Measurements from ENCODE around the gene MTA3. TPM values are rescaled to one million over a fixed set of nuclear protein-coding genes. Genes with fewer than 3 reads are reported as not detected.
"Not testable (repeated sequence)": the region's sequence is repeated elsewhere in the genome, so short reads cannot be mapped to it uniquely, and the experiment has no call there.

The MTA3 gene
- total and polyA plus RNA-seq, 8 donors, result 23.9 to 82.8 (median 70.6) TPM

GRCh38 chr2:42572297-42573081 lies 4.1 kb downstream of the MTA3 start:
- Histone ChIP-seq H3K36me3 (peaks cover 0 to 7% of the 10 kb centered on the region in 2 donors), H3K27me3 (no peaks in the 10 kb centered on the region), H3K4me1 (peaks cover 8 to 15% of the 10 kb centered on the region in 2 donors), H3K27ac (no peak overlapping the region), H3K4me3 (no peak overlapping the region), H3K9me3 (no peaks in the 10 kb centered on the region)
- DNase-seq (no peak), ATAC-seq (no peak)
- intact Hi-C loops (cut with DNase I), result no loop called here
- no peak for TF ChIP-seq CTCF (IDR thresholded peaks at IDR 0.05)

- Histone ChIP-seq H3K27me3 (no peaks in the 10 kb centered on the region), H3K4me1 (peaks cover 8 to 15% of the 10 kb centered on the region in 2 donors), H3K9me3 (no peaks in the 10 kb centered on the region), H3K4me3 (no peak overlapping the region), H3K27ac (no peak overlapping the region), H3K36me3 (peaks cover 0 to 7% of the 10 kb centered on the region in 2 donors)
- no peak for DNase-seq
- intact Hi-C loops (cut with DNase I), result no loop called here
- TF ChIP-seq CTCF (IDR thresholded peaks at IDR 0.05), result no peak
- ATAC-seq, result no peak
These were observed 4.8 kb downstream of the MTA3 start for GRCh38 chr2:42573256-42573655.

- no peak overlapping the region for H3K27ac ChIP-seq
- no peak for ATAC-seq
- peaks cover 0 to 22% of the 10 kb centered on the region in 2 donors for H3K36me3 ChIP-seq
- no peak for TF ChIP-seq CTCF (IDR thresholded peaks at IDR 0.05)
- no peaks in the 10 kb centered on the region for H3K9me3 ChIP-seq
- no peaks in the 10 kb centered on the region for H3K27me3 ChIP-seq
- H3K4me3 ChIP-seq, result no peak overlapping the region
- H3K4me1 ChIP-seq, result no peaks in the 10 kb centered on the region
- intact Hi-C loops (cut with DNase I), result no loop called here
- DNase-seq, result no peak
These were observed 7.1 kb downstream of the MTA3 start for GRCh38 chr2:42575458-42576064.

GRCh38 chr2:42578621-42579020 lies 10.2 kb downstream of the MTA3 start:
- TF ChIP-seq CTCF (IDR thresholded peaks at IDR 0.05), result no peak
- intact Hi-C loops (cut with DNase I), result no loop called here
- Histone ChIP-seq H3K4me3 (no peak overlapping the region), H3K36me3 (peaks cover 0 to 41% of the 10 kb centered on the region in 2 donors), H3K9me3 (no peaks in the 10 kb centered on the region), H3K27ac (no peak overlapping the region), H3K27me3 (no peaks in the 10 kb centered on the region), H3K4me1 (no peaks in the 10 kb centered on the region)
- no peak for DNase-seq
- ATAC-seq, result no peak

GRCh38 chr2:42581257-42581656 lies 12.8 kb downstream of the MTA3 start:
- no peak overlapping the region for H3K27ac ChIP-seq
- H3K27me3 ChIP-seq, result no peaks in the 10 kb centered on the region
- no peak for ATAC-seq
- intact Hi-C loops (cut with DNase I), result no loop called here
- H3K36me3 ChIP-seq, result peaks cover 0 to 35% of the 10 kb centered on the region in 2 donors
- TF ChIP-seq CTCF (IDR thresholded peaks at IDR 0.05), result no peak
- DNase-seq, result no peak
- H3K4me3 ChIP-seq, result no peak overlapping the region
- no peaks in the 10 kb centered on the region for H3K9me3 ChIP-seq
- H3K4me1 ChIP-seq, result no peaks in the 10 kb centered on the region

GRCh38 chr2:42584628-42585027 lies 16.2 kb downstream of the MTA3 start:
- H3K9me3 ChIP-seq; intact Hi-C loops (cut with DNase I); ATAC-seq; H3K4me1 ChIP-seq; H3K27me3 ChIP-seq; H3K27ac ChIP-seq; DNase-seq; H3K4me3 ChIP-seq: not testable (repeated sequence)
- peaks cover 0 to 29% of the 10 kb centered on the region in 2 donors for H3K36me3 ChIP-seq
